Stimulated activated CD8-positive, alpha-beta memory T cell treated with anti-CD3 and anti-CD28 coated beads, Interleukin-4, amount 100 ng/mL, for 4 hours (primary cell): ENCODE results near the gene RBMS1.

ENCODE experiments used
- DNase-seq, 2 donors: peaks; one replicate each; pipeline ENCODE4 v3.0.0-alpha.2; 2020; ENCODE audit warnings: low read depth in 2 of 2, low spot score in 1 of 2

The RBMS1 gene

GRCh38 chr2:160337728-160338127, 155.9 kb downstream of the RBMS1 start:
- DNase-seq = no peak

GRCh38 chr2:160336635-160337034, 157.0 kb downstream of the RBMS1 start:
- DNase-seq = no peak

GRCh38 chr2:160336105-160336504, 157.5 kb downstream of the RBMS1 start:
- DNase-seq = no peak

GRCh38 chr2:160335441-160335840, 158.2 kb downstream of the RBMS1 start:
- no peak for DNase-seq

- DNase-seq = no peak
Observed at GRCh38 chr2:160334028-160334741, 159.4 kb downstream of the RBMS1 start.

GRCh38 chr2:160333324-160334027, 160.1 kb downstream of the RBMS1 start:
- DNase-seq = no peak

GRCh38 chr2:160332318-160332717, 161.3 kb downstream of the RBMS1 start:
- DNase-seq = no peak

- DNase-seq = no peak
Observed at GRCh38 chr2:160331258-160332025, 162.2 kb downstream of the RBMS1 start.

- DNase-seq = no peak
Observed at GRCh38 chr2:160328811-160329527, 164.6 kb downstream of the RBMS1 start.

- DNase-seq = no peak
Observed at GRCh38 chr2:160326786-160327185, 166.8 kb downstream of the RBMS1 start.

- no peak for DNase-seq
Observed at GRCh38 chr2:160325418-160325817, 168.2 kb downstream of the RBMS1 start.

GRCh38 chr2:160324917-160325316, 168.7 kb downstream of the RBMS1 start:
- DNase-seq = no peak

GRCh38 chr2:160324161-160324800, 169.3 kb downstream of the RBMS1 start:
- DNase-seq = no peak

- no peak for DNase-seq
Observed at GRCh38 chr2:160322320-160322719, 171.3 kb downstream of the RBMS1 start.

- no peak for DNase-seq
Observed at GRCh38 chr2:160321006-160321405, 172.6 kb downstream of the RBMS1 start.

GRCh38 chr2:160319700-160320099, 173.9 kb downstream of the RBMS1 start:
- DNase-seq = no peak

- DNase-seq = no peak
Observed at GRCh38 chr2:160318218-160318617, 175.4 kb downstream of the RBMS1 start.

- no peak for DNase-seq
Observed at GRCh38 chr2:160317181-160318099, 176.2 kb downstream of the RBMS1 start.

GRCh38 chr2:160315337-160315736, 178.3 kb downstream of the RBMS1 start:
- DNase-seq = no peak
